ENCODE measurements around the gene TNFSF9.
A peak's percentile ranks its signal among the peaks of the same experiment; 100 is the strongest.

The TNFSF9 gene

DNA sequence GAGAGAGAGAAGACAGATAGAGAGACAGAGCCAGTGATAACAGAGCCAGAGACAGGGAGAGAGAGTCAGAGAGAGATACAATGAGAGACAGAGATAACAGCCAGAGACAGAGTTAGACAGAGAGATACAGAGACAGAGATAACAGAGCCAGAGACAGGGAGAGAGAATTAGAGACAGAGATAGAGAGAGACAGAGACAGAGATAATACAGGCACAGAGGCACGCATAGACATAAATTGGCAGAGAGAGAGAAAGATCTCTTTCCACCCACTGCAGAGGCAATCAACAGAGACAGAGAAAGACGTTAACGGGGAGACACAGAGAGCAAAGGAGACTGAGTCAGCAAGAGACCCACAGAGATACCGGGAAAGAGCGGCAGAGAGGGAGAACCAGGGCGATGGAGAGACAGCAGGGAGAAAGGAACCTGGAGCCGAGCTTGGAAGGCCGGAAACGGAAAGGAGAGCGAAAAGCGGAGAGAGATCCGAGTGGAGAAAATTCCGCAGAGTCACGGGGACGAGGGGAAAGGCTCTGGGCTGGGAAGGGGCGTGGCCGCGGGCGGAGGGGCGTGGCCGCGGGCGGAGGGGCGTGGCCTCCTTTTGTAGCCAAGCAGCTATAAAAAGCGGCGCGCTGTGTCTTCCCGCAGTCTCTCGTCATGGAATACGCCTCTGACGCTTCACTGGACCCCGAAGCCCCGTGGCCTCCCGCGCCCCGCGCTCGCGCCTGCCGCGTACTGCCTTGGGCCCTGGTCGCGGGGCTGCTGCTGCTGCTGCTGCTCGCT lies at the start of gene TNFSF9:
Gene TNFSF9, plus strand, starts transcription at position 641 of the 777 bp plus-strand sequence. Its CDS starts 11 bp downstream, at position 652.
- Histone ChIP-seq H3K27me3 (ENCODE audit: control insufficient read depth in 5 of 5, insufficient read depth in 4 of 5, low read length in 5 of 5) (peaks cover 7 to 19% (median 17%) of the 10 kb centered on the region in 5 donors), H3K9ac (ENCODE audit: low read length in 5 of 5) (peak within 1 kb of the TSS; percentile 63 to 84 (median 74)), H3K4me3 (ENCODE audit: low read depth in 1 of 5, low read length in 5 of 5) (peak within 1 kb of the TSS; percentile 75 to 94 (median 81)), H3K27ac (ENCODE audit: low read depth, low read length) (peak within 1 kb of the TSS; percentile 65), H3K36me3 (ENCODE audit: control insufficient read depth in 5 of 5, insufficient read depth in 5 of 5, low read length in 5 of 5) (peaks cover 0 to 3% (median 0%) of the 10 kb centered on the region in 5 donors), H3K4me1 (ENCODE audit: control insufficient read depth in 5 of 5, insufficient read depth in 5 of 5, low read length in 5 of 5) (peaks cover 8 to 49% (median 35%) of the 10 kb centered on the region in 5 donors), H3K9me3 (ENCODE audit: control insufficient read depth in 5 of 5, low read length in 5 of 5) (no peaks in the 10 kb centered on the region)

DNA sequence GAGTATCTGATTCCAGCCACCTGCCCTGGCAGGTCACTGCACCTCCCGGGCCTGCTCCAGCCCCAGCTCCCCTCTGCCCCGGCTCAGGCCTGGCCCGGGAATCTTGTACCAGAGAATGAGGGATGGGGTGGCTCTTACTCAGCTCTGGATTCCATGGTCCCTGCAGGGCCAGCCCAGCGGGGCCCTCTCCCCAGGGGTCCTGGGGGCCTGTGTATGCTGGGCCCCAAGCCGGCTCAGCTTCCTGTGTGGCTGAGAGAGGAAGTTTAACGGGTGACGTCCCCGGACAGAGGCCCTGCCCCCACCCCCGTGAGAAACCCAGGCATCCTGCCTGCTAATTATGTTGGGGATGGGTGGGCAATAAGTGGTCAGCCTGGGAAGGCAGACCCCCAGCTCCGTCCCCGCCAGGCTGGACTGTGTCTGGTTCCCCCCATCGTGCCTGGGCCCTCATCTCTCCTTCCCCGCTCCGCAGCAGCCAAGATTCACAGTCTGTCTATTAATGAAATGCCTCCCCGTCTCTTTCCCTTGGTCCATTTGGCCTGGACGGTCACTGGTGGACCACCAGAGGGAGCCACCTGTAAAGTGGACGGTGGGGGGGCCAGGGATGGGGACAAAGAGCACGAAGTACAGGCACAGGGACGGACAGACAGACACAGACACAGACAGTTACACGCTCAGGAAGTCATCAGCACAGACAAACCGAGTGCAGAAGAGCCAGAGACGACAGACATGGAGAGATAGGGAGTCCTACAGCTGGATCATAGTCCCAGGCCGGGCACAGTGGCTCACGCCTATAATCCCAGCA lies 49.1 kb upstream of the TNFSF9 start, which contains the start of gene DENND1C:
Gene DENND1C, minus strand, starts transcription at position 247 of the 802 bp plus-strand sequence. Its CDS starts 92 bp downstream, at position 155.
- peaks cover 0 to 7% (median under 1%) of the 10 kb centered on the region in 5 donors for H3K4me1 ChIP-seq (ENCODE audit: control insufficient read depth in 5 of 5, insufficient read depth in 5 of 5, low read length in 5 of 5)
- peak within 1 kb of the TSS; percentile 4 to 48 (median 36) for H3K4me3 ChIP-seq (ENCODE audit: low read depth in 1 of 5, low read length in 5 of 5)
- peaks cover 4 to 23% (median 14%) of the 10 kb centered on the region in 5 donors for H3K27me3 ChIP-seq (ENCODE audit: control insufficient read depth in 5 of 5, insufficient read depth in 4 of 5, low read length in 5 of 5)
- H3K27ac ChIP-seq (ENCODE audit: low read depth, low read length), result no peak within 1 kb of the TSS
- H3K9ac ChIP-seq (ENCODE audit: low read length in 5 of 5), result peak within 1 kb of the TSS in 4 of 5 donors; percentile 3 to 66 (median 55)
- H3K9me3 ChIP-seq (ENCODE audit: control insufficient read depth in 5 of 5, low read length in 5 of 5), result no peaks in the 10 kb centered on the region
- no peaks in the 10 kb centered on the region for H3K36me3 ChIP-seq (ENCODE audit: control insufficient read depth in 5 of 5, insufficient read depth in 5 of 5, low read length in 5 of 5)

- no peaks in the 10 kb centered on the region for H3K9me3 ChIP-seq (ENCODE audit: control insufficient read depth in 5 of 5, low read length in 5 of 5)
- no peak overlapping the region for H3K27ac ChIP-seq (ENCODE audit: low read depth, low read length)
- H3K4me3 ChIP-seq (ENCODE audit: low read depth in 1 of 5, low read length in 5 of 5), result peak overlapping the region in 1 of 5 donors; percentile 48
- H3K27me3 ChIP-seq (ENCODE audit: control insufficient read depth in 5 of 5, insufficient read depth in 4 of 5, low read length in 5 of 5), result peaks cover 3 to 17% (median 9%) of the 10 kb centered on the region in 5 donors
- H3K4me1 ChIP-seq (ENCODE audit: control insufficient read depth in 5 of 5, insufficient read depth in 5 of 5, low read length in 5 of 5), result peaks cover 0 to 6% (median 0%) of the 10 kb centered on the region in 5 donors
- H3K9ac ChIP-seq (ENCODE audit: low read length in 5 of 5), result no peak overlapping the region
- no peaks in the 10 kb centered on the region for H3K36me3 ChIP-seq (ENCODE audit: control insufficient read depth in 5 of 5, insufficient read depth in 5 of 5, low read length in 5 of 5)
Observed at GRCh38 chr19:6482343-6482686, 48.5 kb upstream of the TNFSF9 start.

GRCh38 chr19:6483235-6483634 lies 47.6 kb upstream of the TNFSF9 start:
- no peak overlapping the region for H3K9ac ChIP-seq (ENCODE audit: low read length in 5 of 5)
- H3K27ac ChIP-seq (ENCODE audit: low read depth, low read length), result no peak overlapping the region
- no peaks in the 10 kb centered on the region for H3K9me3 ChIP-seq (ENCODE audit: control insufficient read depth in 5 of 5, low read length in 5 of 5)
- H3K27me3 ChIP-seq (ENCODE audit: control insufficient read depth in 5 of 5, insufficient read depth in 4 of 5, low read length in 5 of 5), result peaks cover 3 to 17% (median 9%) of the 10 kb centered on the region in 5 donors
- no peak overlapping the region for H3K4me3 ChIP-seq (ENCODE audit: low read depth in 1 of 5, low read length in 5 of 5)
- H3K36me3 ChIP-seq (ENCODE audit: control insufficient read depth in 5 of 5, insufficient read depth in 5 of 5, low read length in 5 of 5), result no peaks in the 10 kb centered on the region
- peaks cover 0 to 6% (median 0%) of the 10 kb centered on the region in 5 donors for H3K4me1 ChIP-seq (ENCODE audit: control insufficient read depth in 5 of 5, insufficient read depth in 5 of 5, low read length in 5 of 5)

- Histone ChIP-seq H3K4me1 (ENCODE audit: control insufficient read depth in 5 of 5, insufficient read depth in 5 of 5, low read length in 5 of 5) (peaks cover 0 to 6% (median 0%) of the 10 kb centered on the region in 5 donors), H3K27me3 (ENCODE audit: control insufficient read depth in 5 of 5, insufficient read depth in 4 of 5, low read length in 5 of 5) (peaks cover 3 to 17% (median 7%) of the 10 kb centered on the region in 5 donors), H3K4me3 (ENCODE audit: low read depth in 1 of 5, low read length in 5 of 5) (no peak overlapping the region)
Observed at GRCh38 chr19:6484230-6484629, 46.6 kb upstream of the TNFSF9 start.

GRCh38 chr19:6484831-6485230 lies 46.0 kb upstream of the TNFSF9 start:
- Histone ChIP-seq H3K36me3 (ENCODE audit: control insufficient read depth in 5 of 5, insufficient read depth in 5 of 5, low read length in 5 of 5) (no peaks in the 10 kb centered on the region), H3K9ac (ENCODE audit: low read length in 5 of 5) (no peak overlapping the region), H3K27me3 (ENCODE audit: control insufficient read depth in 5 of 5, insufficient read depth in 4 of 5, low read length in 5 of 5) (peaks cover 0 to 13% (median 6%) of the 10 kb centered on the region in 5 donors), H3K4me3 (ENCODE audit: low read depth in 1 of 5, low read length in 5 of 5) (no peak overlapping the region), H3K27ac (ENCODE audit: low read depth, low read length) (no peak overlapping the region), H3K9me3 (ENCODE audit: control insufficient read depth in 5 of 5, low read length in 5 of 5) (no peaks in the 10 kb centered on the region), H3K4me1 (ENCODE audit: control insufficient read depth in 5 of 5, insufficient read depth in 5 of 5, low read length in 5 of 5) (peaks cover 0 to 6% (median 0%) of the 10 kb centered on the region in 5 donors)

More at GRCh38 chr19:6484230-6484629, 46.6 kb upstream of the TNFSF9 start:
- no peaks in the 10 kb centered on the region for H3K36me3 ChIP-seq (ENCODE audit: control insufficient read depth in 5 of 5, insufficient read depth in 5 of 5, low read length in 5 of 5)
- H3K27ac ChIP-seq (ENCODE audit: low read depth, low read length), result no peak overlapping the region
- no peaks in the 10 kb centered on the region for H3K9me3 ChIP-seq (ENCODE audit: control insufficient read depth in 5 of 5, low read length in 5 of 5)
- no peak overlapping the region for H3K9ac ChIP-seq (ENCODE audit: low read length in 5 of 5)

- Histone ChIP-seq H3K4me3 (ENCODE audit: low read depth in 1 of 5, low read length in 5 of 5) (no peak overlapping the region), H3K4me1 (ENCODE audit: control insufficient read depth in 5 of 5, insufficient read depth in 5 of 5, low read length in 5 of 5) (no peaks in the 10 kb centered on the region), H3K36me3 (ENCODE audit: control insufficient read depth in 5 of 5, insufficient read depth in 5 of 5, low read length in 5 of 5) (no peaks in the 10 kb centered on the region), H3K27me3 (ENCODE audit: control insufficient read depth in 5 of 5, insufficient read depth in 4 of 5, low read length in 5 of 5) (peaks cover 0 to 2% (median 0%) of the 10 kb centered on the region in 5 donors), H3K9ac (ENCODE audit: low read length in 5 of 5) (no peak overlapping the region), H3K27ac (ENCODE audit: low read depth, low read length) (no peak overlapping the region), H3K9me3 (ENCODE audit: control insufficient read depth in 5 of 5, low read length in 5 of 5) (peaks cover 5 to 14% (median 11%) of the 10 kb centered on the region in 5 donors)
Observed at GRCh38 chr19:6489278-6490061, 41.4 kb upstream of the TNFSF9 start.

DNA sequence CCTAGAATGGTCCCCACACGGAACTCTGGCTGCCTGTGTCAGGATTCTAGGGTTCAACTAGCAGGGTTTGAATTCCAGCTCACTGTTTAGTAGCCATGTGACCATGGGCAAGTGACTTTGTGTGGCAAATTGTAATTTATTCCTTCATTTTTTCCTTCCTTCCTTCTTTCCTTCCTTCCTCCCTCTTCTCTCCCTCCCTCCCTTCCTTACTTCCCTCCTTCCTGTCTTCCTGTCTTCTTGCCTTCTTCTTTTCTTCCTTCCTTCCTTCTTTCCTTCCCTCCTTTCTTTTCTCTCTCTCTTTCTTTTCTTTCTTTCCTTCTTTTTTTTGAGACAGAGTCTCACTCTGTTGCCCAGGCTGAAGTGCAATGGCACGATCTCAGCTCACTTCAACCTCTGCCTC lies 40.7 kb upstream of the TNFSF9 start:
- H3K9ac ChIP-seq (ENCODE audit: low read length in 5 of 5), result no peak overlapping the region
- H3K27me3 ChIP-seq (ENCODE audit: control insufficient read depth in 5 of 5, insufficient read depth in 4 of 5, low read length in 5 of 5), result peaks cover 0 to 3% (median 0%) of the 10 kb centered on the region in 5 donors
- H3K4me1 ChIP-seq (ENCODE audit: control insufficient read depth in 5 of 5, insufficient read depth in 5 of 5, low read length in 5 of 5), result no peaks in the 10 kb centered on the region
- peaks cover 5 to 14% (median 11%) of the 10 kb centered on the region in 5 donors for H3K9me3 ChIP-seq (ENCODE audit: control insufficient read depth in 5 of 5, low read length in 5 of 5)
- H3K36me3 ChIP-seq (ENCODE audit: control insufficient read depth in 5 of 5, insufficient read depth in 5 of 5, low read length in 5 of 5), result no peaks in the 10 kb centered on the region
- no peak overlapping the region for H3K27ac ChIP-seq (ENCODE audit: low read depth, low read length)
- no peak overlapping the region for H3K4me3 ChIP-seq (ENCODE audit: low read depth in 1 of 5, low read length in 5 of 5)

DNA sequence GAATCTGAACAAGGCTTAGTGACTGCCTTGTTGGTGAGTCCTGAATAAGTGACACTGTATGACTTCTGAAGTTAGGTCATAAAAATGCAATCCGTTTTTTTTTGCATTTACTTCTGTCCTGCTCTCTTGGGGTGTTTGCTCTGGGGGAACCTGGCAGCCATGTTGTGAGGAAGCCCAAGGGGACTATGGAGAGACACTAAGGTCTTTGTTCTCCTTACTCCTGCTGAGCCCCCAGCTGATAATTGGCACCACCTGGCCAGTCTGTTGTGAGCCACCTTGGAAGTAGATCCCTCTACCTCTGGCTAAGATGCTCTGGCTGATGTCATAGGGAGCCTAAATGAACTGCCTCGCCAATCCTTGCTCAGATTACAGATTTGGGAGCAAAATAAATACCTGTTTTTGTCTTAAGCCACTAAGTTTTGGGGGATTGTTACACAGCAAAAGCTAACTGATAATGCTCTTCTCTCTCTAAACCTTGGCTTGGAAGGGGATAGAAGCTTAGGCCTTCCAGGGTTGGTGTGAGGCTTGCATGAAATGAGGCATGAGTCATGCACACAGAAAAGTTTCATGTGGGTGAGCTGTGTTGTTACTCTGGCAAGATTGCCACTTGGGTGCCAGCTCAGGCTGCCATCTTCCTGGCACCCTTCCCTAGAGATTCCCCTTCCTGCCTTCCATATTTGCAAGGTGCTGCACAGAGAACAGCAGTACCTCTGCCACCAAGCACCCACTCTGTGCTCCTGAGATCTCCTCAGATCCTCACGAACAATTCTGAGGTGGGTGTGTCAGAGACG lies 38.8 kb upstream of the TNFSF9 start:
- Histone ChIP-seq H3K4me1 (ENCODE audit: control insufficient read depth in 5 of 5, insufficient read depth in 5 of 5, low read length in 5 of 5) (no peaks in the 10 kb centered on the region), H3K4me3 (ENCODE audit: low read depth in 1 of 5, low read length in 5 of 5) (no peak overlapping the region), H3K36me3 (ENCODE audit: control insufficient read depth in 5 of 5, insufficient read depth in 5 of 5, low read length in 5 of 5) (no peaks in the 10 kb centered on the region), H3K9ac (ENCODE audit: low read length in 5 of 5) (no peak overlapping the region), H3K27me3 (ENCODE audit: control insufficient read depth in 5 of 5, insufficient read depth in 4 of 5, low read length in 5 of 5) (peaks cover 0 to 3% (median 0%) of the 10 kb centered on the region in 5 donors), H3K27ac (ENCODE audit: low read depth, low read length) (no peak overlapping the region), H3K9me3 (ENCODE audit: control insufficient read depth in 5 of 5, low read length in 5 of 5) (peaks cover 5 to 14% (median 11%) of the 10 kb centered on the region in 5 donors)

Data from subcutaneous abdominal adipose tissue (tissue), 5 donors.